Measurements from ENCODE around the gene FGF1. TPM values are rescaled to one million over a fixed set of nuclear protein-coding genes. Genes with fewer than 3 reads are reported as not detected.

Gene FGF1
- total RNA-seq, 6 experiments from 2014 or later: 0.12 to 0.56 (median 0.42) TPM; not detected in 1

GRCh38 chr5:142598338-142598700, 87.6 kb downstream of the FGF1 start:
- Histone ChIP-seq H3K36me3 (no peaks in the 10 kb centered on the region), H3K27me3 (no peaks in the 10 kb centered on the region), H3K4me1 (peaks cover 0 to 4% (median 0%) of the 10 kb centered on the region in 4 donors), H3K9me3 (no peaks in the 10 kb centered on the region), H3K27ac (no peak overlapping the region), H3K4me3 (no peak overlapping the region)
- ATAC-seq (no peak), DNase-seq (no peak)
- intact Hi-C loops (cut with DNase I): no loop called here
- TF ChIP-seq POLR2A (IDR thresholded peaks at IDR 0.05) (no peak), CTCF (IDR thresholded peaks at IDR 0.05) (no peak)

DNA sequence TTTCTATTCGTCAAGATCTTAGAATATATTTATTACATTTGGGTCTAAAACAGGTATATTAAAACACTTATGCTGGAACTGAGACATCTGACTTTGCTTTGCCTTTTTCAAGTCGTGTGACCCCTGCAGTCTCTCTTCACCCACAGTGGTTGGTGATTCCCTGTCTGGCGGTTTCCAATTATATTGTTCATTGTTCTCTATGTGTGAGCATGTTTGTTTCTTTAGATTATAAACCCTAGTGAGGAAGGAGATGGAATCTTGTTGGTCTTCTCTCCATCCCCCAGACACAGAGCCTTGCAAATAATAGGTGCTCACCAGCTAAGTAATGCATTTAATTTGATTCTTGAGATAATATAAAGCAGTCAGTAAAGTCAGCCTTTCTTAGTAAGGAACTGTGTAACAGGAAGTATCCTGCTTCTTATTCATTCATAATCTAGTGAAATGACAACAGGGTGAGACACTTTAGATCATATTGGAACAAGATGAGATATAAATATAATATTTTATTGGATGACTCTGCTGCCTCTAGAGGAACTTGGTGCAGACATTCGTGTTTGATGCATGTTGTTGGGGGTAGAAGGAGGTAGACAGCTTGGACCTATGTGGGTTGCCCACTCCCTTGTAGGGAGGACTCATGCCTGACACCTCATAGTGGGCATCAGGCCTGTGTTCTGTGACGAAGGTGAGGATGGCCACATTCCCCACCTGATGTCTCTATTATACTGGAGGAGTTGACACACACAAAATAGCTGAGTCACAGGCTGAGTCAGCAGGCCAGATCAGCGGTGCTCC, 88.1 kb downstream of the FGF1 start:
- DNase-seq (no peak), ATAC-seq (no peak)
- H3K4me3 ChIP-seq: no peak overlapping the region
- H3K27ac ChIP-seq: no peak overlapping the region
- H3K4me1 ChIP-seq: peaks cover 0 to 4% (median 0%) of the 10 kb centered on the region in 4 donors
- WGBS (ENCODE audit: insufficient coverage, low coverage, low lambda C conversion rate, missing lambda C conversion rate): 50% methylated on average over 6 of the region's 6 CpGs
- no peaks in the 10 kb centered on the region for H3K36me3 ChIP-seq
- TF ChIP-seq CTCF (IDR thresholded peaks at IDR 0.05) (no peak), POLR2A (IDR thresholded peaks at IDR 0.05) (no peak)
- intact Hi-C loops (cut with DNase I): no loop called here
- no peaks in the 10 kb centered on the region for H3K9me3 ChIP-seq
- H3K27me3 ChIP-seq: no peaks in the 10 kb centered on the region

- TF ChIP-seq CTCF (IDR thresholded peaks at IDR 0.05): no peak
- Histone ChIP-seq H3K9me3 (no peaks in the 10 kb centered on the region), H3K36me3 (no peaks in the 10 kb centered on the region), H3K27ac (no peak overlapping the region), H3K4me3 (no peak overlapping the region), H3K4me1 (peaks cover 0 to 4% (median 0%) of the 10 kb centered on the region in 4 donors), H3K27me3 (no peaks in the 10 kb centered on the region)
- no peak for ATAC-seq
- WGBS (ENCODE audit: insufficient coverage, low coverage, low lambda C conversion rate, missing lambda C conversion rate): 95% methylated on average over 3 of the region's 3 CpGs
- intact Hi-C loops (cut with DNase I): no loop called here
- DNase-seq: no peak
Observed at GRCh38 chr5:142597025-142597424, 88.9 kb downstream of the FGF1 start.

DNA sequence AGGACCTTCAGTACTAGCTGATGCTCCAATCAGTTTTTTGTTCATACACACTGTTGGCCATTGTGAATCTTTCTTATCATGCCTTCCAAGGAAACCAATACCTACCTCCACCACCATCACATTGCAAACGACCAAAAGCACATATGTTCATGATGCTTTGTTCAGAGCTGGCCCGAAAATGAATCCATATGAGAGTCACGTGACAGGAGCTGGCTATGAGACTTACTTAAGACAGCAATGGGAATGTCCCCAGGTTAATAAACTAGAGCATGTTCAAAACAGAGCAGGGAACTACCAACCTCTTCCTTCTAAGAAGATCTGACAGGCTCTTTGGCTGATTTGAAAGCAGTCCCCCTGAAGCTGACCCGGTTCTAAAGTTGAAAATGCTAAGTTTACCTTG, 93.5 kb downstream of the FGF1 start:
- Histone ChIP-seq H3K4me1 (no peaks in the 10 kb centered on the region), H3K4me3 (no peak overlapping the region), H3K27me3 (no peaks in the 10 kb centered on the region), H3K36me3 (no peaks in the 10 kb centered on the region), H3K27ac (no peak overlapping the region), H3K9me3 (no peaks in the 10 kb centered on the region)
- intact Hi-C loops (cut with DNase I): no loop called here
- TF ChIP-seq CTCF (IDR thresholded peaks at IDR 0.05) (no peak), POLR2A (IDR thresholded peaks at IDR 0.05) (no peak)
- DNase-seq: no peak
- ATAC-seq: no peak
- 83% methylated on average over 4 of the region's 4 CpGs for WGBS (ENCODE audit: insufficient coverage, low coverage, low lambda C conversion rate, missing lambda C conversion rate)
